Measurements from ENCODE around the gene CDH3. TPM values are rescaled to one million over a fixed set of nuclear protein-coding genes. Genes with fewer than 3 reads are reported as not detected.

Gene CDH3
- polyA plus RNA-seq, 4 donors = 18.7 to 71.9 (median 58.2) TPM

DNA sequence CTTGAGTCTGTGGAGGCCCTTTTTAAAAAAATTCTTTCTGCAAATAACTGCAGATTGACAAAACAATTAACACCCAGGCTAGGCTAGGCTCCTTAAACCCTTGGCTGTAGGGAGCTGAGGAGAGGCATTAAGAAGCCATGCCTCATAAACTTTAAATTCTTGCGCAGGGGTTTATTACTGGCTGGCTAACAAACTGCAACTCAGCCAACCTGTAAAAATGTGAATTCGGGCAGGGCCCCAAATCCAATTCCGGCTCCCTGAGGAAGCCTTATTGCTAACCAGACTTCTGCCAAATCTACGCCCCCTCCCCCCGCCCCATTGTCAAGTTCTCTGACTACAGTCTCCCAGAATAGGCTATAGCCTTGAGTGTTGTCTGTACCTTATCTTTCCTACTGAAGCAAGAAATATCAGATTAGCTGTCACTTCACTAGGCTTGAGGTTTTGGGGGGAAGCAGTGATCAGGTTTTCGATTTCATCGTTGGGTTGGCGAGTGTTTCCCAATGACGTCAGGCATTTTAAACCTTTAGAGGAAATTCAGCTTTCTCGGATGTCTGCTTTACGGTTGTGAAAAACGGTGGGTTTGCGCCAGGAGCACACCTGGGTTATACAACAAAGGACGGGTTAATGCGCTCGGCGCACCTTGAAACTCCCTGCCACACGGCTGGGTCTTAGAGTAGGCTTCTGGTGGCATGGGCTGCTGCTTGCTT lies 2.0 kb downstream of the CDH3 start:
- no peak for DNase-seq (ENCODE audit: low read depth in 4 of 4, low spot score in 3 of 4)

DNA sequence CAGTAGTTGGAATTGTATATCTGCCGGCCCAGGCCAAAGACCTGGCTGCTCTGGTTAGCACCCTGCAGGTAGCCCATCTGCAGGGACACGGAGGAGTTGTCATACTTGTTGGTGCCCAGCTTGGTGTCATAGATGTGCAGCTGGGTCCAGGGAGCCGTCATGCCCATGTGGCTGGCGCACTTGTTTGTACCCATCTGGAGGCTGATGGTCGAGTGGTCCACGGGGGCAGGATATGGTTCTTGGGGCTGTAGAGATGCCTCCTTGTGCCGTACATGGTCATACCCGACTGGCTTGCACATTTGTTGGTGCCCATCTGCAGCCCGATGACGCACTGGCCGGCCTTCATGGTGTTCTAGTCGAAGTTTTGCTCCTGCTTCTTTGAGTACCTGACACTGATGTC lies 6.0 kb downstream of the CDH3 start:
- DNase-seq (ENCODE audit: low read depth in 4 of 4, low spot score in 3 of 4) = no peak

DNA sequence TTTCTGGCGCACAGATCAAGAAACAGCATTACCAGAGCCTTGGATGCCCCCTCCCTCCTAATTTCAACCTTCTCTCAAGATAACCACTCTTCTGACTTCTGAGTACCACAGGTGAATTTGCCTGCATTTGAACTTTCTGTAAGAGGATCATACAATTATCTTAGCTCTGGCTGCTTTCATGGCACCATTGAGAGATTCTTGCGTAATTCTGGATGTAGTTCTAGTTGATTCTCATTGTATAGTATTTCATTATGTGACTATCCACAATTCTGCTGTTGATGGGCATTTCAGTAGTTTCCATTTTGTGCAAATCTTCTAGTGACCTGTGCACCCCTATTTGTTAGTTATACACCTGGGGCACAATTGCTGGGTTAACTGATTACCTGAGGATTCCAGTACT lies 7.5 kb downstream of the CDH3 start:
- no peak for DNase-seq (ENCODE audit: low read depth in 4 of 4, low spot score in 3 of 4)

DNA sequence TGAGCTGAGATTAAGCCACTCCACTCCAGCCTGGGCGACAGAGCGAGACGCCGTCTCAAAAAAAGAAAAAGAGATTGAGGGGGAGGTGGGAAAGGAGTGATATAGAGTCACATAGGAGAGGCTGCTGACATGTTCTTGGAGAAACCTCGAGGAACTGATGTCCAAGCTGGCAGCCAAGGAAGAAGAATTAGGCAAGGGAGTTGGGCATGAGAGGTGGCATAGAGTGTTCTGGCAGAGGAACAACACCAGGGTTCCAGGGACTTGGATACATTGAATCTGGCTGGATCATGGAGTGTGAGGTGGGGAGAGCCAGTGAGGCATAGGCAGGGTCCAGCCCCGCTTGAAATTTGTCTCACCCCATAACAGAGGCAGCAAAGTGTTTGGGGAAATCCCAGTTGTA lies 10.7 kb downstream of the CDH3 start:
- no peak for DNase-seq (ENCODE audit: low read depth in 4 of 4, low spot score in 3 of 4)

DNA sequence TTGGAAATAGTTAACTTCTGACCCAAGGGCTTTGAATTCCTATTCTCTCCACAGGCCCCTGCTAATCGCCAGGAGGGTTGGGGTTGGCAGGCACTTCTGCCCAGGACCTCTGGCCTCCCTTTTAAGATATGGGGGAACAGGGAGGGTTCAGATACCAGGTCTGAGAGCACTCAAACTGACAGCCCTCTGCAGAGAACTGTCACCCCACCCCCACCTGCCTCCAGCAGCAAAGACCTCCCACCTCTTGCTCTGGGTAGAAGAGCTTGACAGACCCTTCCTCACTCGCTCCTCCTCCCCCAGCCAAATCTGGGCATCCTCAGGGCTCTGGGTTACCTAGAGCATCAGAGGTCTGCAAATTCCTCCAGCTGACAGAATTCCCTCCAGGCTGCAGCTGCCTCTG lies 11.6 kb downstream of the CDH3 start:
- no peak for DNase-seq (ENCODE audit: low read depth in 4 of 4, low spot score in 3 of 4)

DNA sequence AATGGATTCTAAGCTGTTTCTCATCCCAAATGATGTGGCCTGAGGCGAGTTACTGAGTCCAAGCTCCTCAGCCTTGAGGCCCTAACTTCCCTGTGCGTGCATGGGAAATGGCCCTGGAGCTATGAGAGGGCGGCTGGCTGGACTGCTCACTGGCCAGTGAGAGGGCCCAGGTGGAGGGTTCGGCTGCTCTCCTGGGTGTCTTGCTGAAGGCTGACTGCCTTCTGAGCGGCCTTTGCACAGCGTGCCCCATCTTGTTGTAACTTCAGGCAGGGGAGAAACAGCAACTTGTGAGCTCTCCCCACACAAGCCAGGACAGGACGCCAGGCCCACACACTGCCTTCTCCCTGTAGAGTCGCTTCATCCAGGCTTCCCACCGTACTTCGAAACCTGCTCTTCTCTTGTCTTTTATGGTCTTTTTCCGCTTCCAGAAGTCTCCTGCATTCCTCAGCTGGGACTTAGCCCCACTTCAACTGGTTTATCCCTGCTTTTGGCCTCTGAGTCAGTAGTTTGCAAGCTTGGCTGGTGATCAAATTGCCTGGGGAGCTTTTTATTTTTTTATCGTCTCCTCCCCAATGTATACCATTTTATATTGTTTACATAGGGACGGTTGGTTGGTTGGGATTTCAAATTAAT lies 13.3 kb downstream of the CDH3 start:
- DNase-seq (ENCODE audit: low read depth in 4 of 4, low spot score in 3 of 4) = no peak

DNA sequence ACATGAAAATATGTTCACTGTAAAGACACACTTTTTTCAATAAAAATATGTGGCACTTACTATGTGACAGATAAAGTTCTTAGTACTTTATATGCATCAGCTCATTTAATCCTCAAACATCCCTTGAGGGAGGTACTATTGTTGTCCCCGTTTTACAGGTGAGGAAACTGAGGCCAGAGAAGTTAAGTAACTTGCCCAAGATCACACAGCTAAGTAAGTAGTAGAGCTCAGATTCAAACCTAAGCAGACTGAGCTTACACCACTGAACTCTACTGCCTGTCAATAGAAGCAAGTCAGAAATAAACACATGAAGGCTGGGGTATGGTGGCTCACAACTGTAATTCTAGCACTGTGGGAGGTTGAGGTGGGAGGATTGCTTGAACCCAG lies 13.9 kb downstream of the CDH3 start:
- no peak for DNase-seq (ENCODE audit: low read depth in 4 of 4, low spot score in 3 of 4)

DNA sequence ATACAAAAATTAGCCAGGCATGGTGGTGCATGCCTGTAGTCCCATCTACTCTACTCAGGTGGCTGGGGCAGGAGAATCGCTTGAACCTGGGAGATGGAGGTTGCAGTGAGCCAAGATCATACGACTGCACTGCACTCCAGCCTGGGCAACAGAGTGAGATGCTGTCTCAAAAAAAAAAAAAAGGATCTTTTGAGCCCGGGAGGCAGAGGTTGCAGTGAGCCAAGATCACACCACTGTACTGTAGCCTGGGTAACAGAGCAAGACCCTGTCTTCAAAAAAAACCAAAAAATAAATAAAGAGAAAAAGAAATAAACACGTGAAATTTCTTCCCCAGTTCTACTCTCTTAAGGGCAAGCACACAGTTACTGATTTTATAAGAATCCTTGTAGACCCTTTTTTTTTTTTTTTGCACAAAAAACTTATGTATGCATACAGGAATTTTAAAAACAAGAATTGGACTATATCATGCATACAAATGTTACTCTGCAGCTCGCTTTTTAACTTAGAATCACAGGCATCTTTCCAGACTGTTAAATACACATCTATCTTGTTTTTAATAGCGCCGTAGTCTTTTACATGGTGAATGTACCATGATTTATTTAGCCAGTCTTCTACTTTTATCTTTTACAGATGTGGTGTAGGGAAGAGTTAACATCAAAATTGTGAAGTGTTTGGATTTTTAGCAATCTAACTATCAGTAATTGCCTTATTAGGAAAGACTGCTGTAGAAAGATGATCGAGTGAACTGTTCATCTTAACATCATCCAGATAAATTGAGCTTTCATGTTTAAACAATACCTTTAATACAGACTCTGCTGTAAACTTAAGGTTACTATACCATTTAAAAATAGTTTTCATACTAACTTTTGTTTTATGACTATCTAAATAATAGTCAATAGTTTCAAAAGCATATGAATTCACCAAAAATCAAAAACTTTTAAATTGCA lies 14.6 kb downstream of the CDH3 start:
- DNase-seq (ENCODE audit: low read depth in 4 of 4, low spot score in 3 of 4) = no peak

DNA sequence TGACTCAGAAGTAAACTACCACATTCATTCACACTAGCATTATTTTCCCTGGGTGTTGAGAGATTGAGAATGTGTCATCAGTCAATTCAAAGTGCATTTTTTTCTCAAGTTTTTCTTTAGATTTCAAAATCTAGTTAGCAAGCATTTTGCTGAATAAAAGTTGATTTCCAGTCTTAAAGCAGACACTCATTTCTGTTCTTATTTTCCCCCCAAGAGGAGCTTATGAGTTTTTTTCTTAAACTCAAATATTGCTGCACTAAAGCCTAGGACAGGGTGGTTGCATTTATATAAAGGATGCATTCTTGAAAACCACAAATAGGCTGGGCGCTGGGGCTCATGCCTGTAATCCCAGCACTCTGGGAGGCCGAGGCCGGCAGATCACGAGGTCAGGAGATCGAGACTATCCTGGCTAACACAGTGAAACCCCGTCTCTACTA lies 15.3 kb downstream of the CDH3 start:
- DNase-seq (ENCODE audit: low read depth in 4 of 4, low spot score in 3 of 4) = no peak

DNA sequence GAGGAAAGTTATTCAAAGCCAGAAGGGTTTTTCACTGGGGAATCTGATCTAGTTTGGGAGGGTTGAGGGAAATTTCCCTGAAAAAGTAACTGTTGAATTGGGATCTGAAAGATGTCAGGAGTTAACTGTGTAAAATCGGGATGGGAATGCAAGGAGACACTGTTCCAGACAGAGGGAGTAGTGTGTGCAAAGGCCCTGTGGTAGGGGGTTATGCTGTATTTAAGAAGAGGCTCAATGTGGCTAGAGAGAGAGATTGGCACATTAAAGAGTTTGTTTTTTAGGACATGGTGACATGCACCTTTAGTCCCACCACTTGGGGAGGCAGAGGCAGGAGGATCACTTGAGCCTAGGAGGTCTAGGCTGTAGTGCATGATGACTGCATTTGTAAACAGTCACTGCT lies 16.9 kb downstream of the CDH3 start:
- no peak for DNase-seq (ENCODE audit: low read depth in 4 of 4, low spot score in 3 of 4)

DNA sequence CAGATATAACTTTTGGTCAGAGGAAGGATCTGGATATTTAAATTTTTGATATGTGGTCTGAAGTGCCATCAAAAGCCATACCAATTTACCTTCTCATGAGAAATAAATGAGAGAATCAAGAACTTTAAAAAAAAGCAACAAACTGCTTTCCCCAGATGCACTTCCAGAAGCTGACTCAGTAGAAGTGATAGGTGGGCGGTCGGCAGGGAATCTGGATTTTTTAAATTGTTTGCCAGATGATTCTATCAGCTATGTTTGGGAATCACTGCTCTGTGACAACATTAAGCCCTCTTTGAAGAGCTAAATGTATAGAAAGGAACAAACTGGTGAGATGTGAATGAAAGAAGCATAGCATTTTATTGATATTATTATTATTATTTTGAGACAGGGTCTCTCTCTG lies 19.2 kb downstream of the CDH3 start:
- no peak for DNase-seq (ENCODE audit: low read depth in 4 of 4, low spot score in 3 of 4)

DNA sequence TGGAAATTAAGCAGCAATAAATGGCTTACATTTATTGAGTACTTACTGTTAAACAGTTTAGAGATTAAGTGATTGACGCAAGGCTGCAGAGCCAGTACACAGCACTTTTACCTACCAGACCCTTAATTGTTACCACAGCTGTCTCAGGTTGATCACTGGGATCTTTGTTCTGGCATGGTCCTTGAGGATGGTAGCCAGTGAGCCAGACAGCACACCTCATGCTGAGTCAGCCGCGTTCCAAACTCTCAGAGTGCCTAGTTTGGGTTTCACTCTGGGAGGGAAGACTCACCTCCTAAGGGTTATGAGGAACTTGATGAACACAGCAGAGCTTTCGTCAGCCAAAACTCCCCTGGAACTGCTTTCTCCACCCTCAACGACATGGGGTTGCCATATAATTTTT lies 20.4 kb downstream of the CDH3 start:
- DNase-seq (ENCODE audit: low read depth in 4 of 4, low spot score in 3 of 4) = no peak

DNA sequence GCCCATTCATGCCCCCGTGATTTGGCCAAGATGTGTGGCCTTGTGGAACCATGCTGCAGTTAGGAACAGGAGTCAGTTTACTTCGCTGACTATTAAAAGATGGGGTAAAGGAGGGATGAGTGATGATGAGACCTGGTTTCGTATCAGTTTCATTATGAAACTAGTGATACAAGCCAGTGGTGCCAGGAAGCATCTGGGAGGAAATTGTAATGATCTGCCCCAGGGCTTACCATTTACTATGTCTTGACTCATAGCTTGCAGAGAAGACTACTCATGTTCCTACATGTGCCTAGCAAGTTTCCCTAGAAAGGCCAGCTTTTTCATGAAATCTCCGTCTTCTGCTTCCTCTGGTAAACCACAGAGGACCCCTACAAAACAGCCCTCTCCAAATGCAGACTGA lies 23.2 kb downstream of the CDH3 start:
- DNase-seq (ENCODE audit: low read depth in 4 of 4, low spot score in 3 of 4) = no peak

DNA sequence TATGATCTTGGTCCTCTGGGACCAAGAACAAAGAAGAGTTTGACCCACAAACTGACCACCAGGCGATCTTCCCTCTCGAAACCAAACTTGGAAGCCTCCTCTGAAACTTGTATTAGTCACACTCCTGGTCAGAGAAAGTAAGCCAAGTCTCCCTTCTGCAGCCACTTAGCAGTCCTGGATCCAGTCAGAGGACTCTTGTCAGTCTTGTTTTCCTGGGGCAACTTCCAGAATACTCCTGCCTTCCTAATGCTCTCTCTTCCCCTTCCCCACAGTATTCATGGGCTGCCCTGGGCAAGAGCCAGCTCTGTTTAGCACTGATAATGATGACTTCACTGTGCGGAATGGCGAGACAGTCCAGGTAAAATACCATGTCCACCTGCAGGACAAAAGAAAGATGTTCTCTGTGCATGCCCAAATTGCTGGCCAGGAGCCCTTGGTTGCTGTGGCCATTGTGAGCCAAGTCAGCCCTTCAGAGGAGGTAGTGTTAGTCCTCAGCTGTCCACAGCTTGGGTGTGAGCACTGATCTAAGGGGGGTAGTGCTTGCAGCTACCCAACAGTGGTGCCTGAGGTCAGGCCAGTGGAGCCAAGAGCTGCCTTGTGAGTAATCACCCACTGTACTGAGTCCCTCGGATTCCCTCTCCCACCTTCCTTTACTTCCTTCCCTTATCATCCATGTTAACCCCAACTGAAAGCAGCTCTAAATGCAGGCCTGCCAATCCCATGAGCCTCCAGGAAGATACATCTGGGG lies 31.2 kb downstream of the CDH3 start:
- no peak for DNase-seq (ENCODE audit: low read depth in 4 of 4, low spot score in 3 of 4)

DNA sequence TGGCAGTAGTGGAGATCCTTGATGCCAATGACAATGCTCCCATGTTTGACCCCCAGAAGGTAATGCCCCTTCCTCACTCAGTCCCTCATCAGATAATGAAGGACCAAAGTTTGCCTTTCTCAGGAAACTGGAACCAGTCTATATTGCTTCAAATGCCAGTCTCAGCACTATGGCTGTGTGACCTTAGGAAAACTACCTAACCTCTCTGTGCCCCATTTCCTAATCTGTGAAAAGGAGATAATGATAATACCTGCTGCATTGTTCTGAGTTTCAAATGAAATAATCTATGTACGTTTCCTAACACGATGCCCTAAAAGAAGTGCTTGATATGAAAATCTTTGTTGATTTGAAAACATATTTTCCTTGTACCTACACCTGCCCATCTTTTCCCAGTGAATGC lies 35.9 kb downstream of the CDH3 start:
- DNase-seq (ENCODE audit: low read depth in 4 of 4, low spot score in 3 of 4) = no peak

DNA sequence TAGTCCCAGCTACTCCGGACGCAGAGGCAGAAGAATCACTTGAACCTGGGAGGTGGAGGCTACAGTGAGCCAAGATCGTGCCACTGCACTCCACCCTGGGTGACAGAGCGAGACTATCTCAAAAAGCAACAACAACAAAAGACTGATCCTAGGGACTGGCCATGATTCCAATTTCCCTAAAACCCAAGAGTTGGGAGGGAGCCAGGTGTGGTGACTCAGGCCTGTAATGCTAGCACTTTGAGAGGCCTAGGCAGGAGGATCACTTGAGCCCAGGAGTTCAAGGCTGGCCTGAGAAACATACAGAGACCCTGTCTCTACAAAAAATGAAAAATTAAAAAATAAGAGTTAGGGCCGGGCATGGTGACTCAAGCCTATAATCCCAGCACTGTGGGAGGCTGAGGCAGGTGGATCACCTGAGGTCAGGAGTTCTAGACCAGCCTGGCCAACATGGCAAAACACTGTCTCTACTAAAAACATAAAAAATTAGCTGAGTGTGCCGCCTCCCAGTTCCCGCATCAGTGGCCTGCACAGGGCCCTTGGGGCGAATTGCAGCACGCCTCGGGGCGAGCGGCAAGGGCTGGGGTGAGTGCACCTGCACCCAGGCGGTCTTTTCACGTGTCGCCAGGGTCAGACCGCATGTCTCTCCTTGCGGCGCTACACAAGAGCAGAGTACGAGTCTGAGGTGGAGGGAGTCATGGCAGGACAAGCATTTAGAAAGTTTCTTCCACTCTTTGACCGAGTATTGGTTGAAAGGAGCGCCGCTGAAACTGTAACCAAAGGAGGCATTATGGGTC lies 40.8 kb downstream of the CDH3 start:
- no peak for DNase-seq (ENCODE audit: low read depth in 4 of 4, low spot score in 3 of 4)

DNA sequence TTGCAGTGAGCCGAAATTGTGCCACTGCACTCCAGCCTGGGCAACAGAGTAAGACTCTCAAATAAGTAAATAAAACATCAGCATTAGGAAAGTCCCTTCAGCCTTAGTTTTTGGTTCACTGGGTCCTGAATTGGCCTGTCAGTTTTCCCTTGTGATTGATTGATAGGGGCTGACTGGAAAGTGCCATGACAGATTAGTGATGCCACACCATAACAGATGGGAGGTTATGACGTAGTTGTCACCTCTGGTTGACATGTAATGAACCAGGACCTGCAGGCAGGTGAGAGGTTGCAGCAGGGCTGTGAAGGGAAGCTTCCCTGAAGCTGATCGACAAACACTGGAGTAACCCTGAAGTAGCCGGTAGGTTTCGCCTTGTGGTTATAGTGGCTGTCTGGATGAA lies 41.8 kb downstream of the CDH3 start:
- DNase-seq (ENCODE audit: low read depth in 4 of 4, low spot score in 3 of 4) = no peak

DNA sequence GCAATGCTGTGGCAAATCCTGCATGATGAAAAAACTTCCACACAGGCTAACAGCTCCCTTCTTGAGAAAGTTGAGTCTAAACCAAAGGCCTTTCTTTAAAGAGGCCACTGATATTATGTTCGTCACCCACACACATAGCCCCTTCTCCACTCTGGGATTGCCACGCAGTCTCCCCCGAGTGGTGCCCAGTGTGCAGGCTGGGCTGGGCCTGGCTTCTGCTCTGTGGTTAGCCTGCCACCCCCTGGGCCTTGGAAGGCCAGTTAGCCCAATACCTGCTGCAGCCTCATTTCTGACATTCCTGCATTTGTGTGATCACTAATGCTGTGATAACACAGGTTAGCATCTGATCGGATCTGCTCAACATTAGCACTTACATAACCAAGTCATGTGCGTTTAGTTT lies 44.8 kb downstream of the CDH3 start:
- no peak for DNase-seq (ENCODE audit: low read depth in 4 of 4, low spot score in 3 of 4)

DNA sequence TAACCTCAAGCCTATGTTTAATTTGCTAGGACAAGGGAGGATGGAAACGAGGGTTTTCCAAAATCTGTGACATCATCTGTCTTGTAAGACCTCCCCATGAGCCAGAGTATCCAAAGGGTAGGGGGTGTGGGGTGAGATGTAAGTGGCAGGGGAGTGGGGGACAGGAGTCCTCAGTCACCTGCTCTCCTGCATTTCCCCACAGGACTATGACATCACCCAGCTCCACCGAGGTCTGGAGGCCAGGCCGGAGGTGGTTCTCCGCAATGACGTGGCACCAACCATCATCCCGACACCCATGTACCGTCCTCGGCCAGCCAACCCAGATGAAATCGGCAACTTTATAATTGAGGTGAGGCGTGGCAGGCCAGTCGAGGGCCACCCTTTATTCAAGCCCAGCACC lies 50.5 kb downstream of the CDH3 start:
- DNase-seq (ENCODE audit: low read depth in 4 of 4, low spot score in 3 of 4) = no peak

DNA sequence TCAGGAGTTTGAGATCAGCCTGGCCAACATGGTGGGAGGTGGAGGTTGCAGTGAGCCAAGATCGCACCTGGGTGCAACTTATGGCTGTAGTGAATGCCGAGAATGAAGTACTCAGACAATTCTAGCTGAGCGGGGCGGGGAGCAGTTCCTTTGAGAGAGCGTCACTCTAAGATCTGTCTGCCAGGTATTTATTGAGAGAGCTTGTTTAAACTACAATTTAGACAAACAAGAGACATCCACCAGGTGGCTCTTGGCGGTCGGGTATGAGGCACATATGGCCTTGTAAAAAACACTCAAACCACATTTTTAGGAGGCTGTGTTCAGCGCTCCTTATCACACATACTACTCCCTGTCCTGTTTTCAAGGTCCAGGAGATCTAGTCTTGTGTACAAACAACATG lies 51.4 kb downstream of the CDH3 start:
- DNase-seq (ENCODE audit: low read depth in 4 of 4, low spot score in 3 of 4) = no peak

Measured in left renal pelvis (tissue), 4 donors.